Head of caudate nucleus (tissue), 42 donors: Measurements from ENCODE around the gene NCOR2.

Source experiments
- DNase-seq, 42 donors: peaks; one replicate each; pipeline versions ENCODE4 v3.0.0 to v3.0.0-alpha.2; 2020 to 2021; ENCODE audit warnings: mixed read lengths in 7 of 42
- intact Hi-C: fragments of 100-400 bp; cut with DNase I; formaldehyde crosslinking; loops from one replicate; pipeline ENCODE4 v1.15.0; 2022

NCOR2 gene

DNA sequence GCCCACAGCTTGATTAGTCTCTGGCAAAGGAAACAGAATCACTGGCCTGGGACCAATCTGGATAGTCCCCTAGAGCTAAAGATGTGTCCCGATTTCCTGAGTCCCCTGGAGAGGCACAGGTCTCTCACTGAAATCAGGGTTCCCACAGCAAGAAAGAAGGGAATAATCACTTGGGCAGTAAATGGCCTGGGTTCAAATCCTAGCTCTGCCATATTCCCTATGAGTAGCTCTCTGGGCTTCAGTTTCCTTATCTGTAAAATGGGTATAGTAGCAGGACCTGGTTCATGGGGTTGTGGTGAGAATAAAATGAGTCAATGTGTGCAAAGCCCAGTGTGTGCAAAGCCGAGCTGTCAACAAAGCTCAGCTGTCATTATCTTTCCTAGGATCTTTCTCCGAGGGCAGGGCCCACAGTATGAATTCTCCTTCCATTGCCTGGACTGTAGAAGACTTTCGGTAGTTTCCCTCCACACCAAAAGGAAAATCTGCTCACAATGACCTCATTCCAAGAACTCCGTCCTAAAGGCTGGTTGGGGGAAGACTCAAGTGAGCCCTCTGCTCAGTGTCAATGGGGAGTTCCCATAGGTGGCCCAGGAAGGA is 12.6 kb upstream of the NCOR2 start:
- intact Hi-C loops, result no loop called here
- no peak for DNase-seq

- DNase-seq, result no peak
- intact Hi-C loops, result no loop called here
Measured at GRCh38 chr12:124578854-124579253, 11.4 kb upstream of the NCOR2 start.

DNA sequence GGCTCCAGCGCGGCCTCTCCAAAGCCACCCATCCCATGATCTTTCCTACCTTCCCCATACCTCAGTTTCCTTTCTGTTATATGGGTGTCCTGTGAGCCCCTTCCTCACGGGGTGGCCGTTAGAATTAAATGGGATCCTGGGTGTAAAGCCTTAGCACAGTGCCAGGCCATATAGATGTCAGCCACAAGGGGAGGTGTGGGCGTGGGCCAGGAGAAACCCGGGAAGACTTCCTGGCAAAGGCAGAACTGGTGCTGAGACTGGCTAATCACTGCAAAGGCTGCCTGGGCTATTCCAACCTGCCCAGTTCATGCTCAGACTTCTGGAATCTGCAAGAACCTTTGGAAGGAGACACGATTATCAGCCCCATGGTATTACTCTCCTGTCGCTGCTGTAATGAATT is 11.0 kb upstream of the NCOR2 start:
- intact Hi-C loops, result no loop called here
- DNase-seq, result no peak

DNA sequence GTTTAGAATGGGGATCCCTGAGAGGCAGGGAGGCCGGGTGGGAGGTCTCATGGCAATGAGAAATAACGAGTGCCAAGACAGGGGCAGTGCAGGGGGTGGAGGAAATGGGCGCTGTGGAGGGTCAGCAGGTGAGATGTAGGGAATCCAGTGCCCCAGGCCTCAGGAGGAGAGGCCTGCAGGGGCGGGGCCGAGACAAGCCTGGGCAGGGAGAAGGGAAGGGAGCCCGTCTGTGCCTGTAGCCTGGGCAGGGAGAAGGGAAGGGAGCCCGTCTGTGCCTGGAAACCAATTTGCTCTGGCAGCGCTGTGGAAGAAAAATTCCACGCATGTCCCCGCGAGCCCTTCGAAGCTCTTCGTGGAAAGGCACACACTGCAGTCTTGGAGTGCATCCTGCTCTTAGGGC is 10.6 kb upstream of the NCOR2 start:
- intact Hi-C loops, result no loop called here
- no peak for DNase-seq

DNA sequence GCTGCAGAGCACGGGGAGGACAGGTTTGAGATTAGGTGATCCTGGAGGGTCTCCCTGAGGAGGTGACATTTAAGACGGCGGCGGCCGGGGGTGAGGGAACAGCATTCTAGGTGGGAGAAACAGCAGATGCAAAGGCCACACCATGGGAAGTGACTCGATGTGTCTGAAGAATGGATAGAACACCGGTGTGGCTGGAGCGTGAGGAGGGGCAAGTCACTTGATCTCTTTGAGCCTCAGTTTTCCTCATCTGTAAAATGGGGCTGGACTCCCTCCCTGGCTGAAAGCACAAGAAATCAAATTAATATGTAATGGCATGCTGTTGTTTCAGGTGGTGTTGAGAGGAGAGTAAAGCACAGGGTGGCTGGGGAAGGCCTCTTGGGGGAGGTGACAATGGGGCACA is 10.0 kb upstream of the NCOR2 start:
- intact Hi-C loops, result no loop called here
- DNase-seq, result no peak

- intact Hi-C loops, result no loop called here
Measured at GRCh38 chr12:124576061-124576650, 8.7 kb upstream of the NCOR2 start.

DNA sequence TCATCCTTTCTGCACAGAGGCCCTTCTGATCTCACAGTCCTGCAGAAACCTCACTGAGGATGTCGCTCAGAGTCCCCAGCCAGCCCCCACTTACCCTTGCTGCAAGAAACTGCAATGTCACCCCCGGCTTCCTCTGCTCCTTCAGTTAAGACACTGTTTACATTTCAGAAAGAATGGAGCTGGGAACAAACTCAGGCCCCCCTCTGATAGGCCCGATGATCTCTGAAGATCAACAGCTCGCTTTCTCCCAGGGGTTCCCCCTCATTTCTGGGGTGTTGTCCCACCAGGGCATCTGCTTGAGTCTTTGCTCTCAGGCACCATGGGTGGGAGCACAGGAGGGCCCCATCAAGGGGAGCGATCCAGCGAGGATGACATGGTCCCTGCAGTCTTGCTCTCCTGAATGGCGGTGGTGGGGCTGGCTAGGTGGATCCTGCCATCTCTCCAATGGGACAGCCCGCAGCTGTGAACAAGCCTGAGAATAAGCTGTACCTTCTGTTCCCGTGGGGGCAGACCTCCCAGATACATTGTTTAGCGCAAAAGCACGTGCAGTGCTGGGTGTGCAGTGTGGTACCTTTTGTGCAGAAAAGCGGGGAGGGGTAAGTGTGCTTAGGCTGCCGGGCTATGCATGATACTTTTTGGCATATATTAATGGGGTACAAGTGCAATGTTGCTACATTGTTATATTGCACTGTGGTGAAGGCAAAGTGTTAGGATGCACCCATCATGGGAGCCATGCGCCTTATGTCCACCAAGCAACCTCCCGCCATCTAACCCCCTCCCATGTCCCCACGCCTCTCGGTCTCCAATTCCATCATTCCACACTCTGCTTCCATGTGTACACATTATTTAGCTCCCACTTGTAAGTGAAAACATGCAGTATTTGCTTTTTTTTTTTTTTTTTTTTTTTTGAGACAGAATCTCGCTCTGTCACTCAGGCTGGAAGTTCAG is 6.7 kb upstream of the NCOR2 start:
- intact Hi-C loops, result no loop called here
- no peak for DNase-seq

More at GRCh38 chr12:124576061-124576650, 8.7 kb upstream of the NCOR2 start:
- DNase-seq, result no peak

GRCh38 chr12:124571556-124571955 is 4.1 kb upstream of the NCOR2 start:
- intact Hi-C loops, result no loop called here

DNA sequence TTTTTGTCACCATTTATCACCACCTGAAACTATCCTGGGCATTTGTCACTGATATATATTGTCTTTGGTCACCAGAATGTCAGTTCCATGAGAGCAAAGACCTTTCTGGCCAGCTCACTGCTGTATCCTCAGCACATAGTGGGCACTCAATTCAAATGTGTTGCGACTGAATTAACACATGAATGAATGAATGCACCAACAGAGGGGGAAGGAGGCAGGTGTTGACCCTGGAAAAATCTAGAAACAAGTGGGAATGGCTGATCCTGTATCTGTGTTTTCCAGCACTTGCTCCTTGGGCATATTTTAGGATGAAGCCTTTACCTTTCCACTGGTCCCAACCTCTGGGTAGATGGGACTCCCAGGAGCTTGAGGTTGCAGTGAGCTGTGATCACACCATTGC is 3.4 kb upstream of the NCOR2 start:
- no peak for DNase-seq

More at GRCh38 chr12:124571556-124571955, 4.1 kb upstream of the NCOR2 start:
- DNase-seq, result no peak

GRCh38 chr12:124569375-124570148 is 2.1 kb upstream of the NCOR2 start:
- peak in 2 of 42 donors; percentile 28 to 49 for DNase-seq
- intact Hi-C loops, result loop anchor here (5.0 kb wide), 3 partner anchors 177 to 198 kb away; no protein-coding TSS in a partner anchor

More for the DNA sequence above, 3.4 kb upstream of the NCOR2 start:
- intact Hi-C loops, result no loop called here

DNA sequence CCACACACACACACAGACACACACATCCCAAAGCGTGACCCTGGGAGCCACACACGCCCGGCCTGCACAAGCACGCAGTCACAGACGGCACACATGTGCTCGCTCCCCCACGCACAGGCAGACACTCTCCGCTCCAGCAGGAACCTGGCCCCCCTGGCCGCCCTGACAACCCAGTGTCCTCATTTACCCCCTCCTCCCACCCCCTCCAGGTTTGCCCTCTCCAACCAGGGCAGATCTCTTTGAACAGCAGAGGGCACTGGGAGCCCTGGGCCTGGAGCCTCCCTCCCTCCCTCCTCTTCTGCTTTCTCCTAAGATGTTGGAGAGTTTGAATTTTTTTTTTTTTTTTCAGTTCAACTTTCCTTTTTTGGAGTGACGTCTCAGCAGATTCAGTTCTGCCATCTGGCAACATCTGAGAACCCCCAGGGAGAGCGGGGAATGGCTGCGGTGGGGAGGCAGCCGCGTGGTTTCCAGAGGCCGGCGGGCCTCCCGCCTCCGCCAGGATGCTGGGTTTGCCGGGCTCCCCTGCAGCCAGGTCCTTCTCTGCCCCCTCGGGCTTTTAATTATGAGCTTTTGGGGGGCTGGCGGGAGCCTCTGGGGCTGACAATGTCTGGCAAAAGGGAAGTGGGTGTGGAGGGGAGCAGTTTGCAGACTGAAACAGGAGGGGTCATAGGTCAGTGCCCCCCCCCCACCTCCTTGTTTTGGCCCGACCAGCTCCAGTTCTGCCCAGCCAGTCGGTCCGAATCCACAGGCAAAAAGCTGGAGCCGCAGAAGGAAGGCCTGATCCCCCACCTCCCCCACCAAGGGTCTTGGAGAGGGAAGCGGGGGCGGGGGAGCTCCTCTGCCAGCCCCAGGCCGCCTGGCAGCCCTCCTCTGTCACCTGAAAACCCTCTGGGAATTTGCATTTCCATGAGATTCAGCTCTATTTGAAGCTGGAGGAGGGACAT is 1.3 kb upstream of the NCOR2 start:
- intact Hi-C loops, result loop anchor here (5.0 kb wide), 3 partner anchors 176 to 199 kb away; no protein-coding TSS in a partner anchor
- DNase-seq, result peak in 40 of 42 donors; percentile 33 to 82 (median 57)

- intact Hi-C loops, result loop anchor here (2.0 to 5.0 kb wide), 4 partner anchors 49 to 199 kb away; no protein-coding TSS in a partner anchor
- DNase-seq, result peak; percentile 78 to 97 (median 94)
Measured at GRCh38 chr12:124567673-124568373, 411 bp upstream of the NCOR2 start.

DNA sequence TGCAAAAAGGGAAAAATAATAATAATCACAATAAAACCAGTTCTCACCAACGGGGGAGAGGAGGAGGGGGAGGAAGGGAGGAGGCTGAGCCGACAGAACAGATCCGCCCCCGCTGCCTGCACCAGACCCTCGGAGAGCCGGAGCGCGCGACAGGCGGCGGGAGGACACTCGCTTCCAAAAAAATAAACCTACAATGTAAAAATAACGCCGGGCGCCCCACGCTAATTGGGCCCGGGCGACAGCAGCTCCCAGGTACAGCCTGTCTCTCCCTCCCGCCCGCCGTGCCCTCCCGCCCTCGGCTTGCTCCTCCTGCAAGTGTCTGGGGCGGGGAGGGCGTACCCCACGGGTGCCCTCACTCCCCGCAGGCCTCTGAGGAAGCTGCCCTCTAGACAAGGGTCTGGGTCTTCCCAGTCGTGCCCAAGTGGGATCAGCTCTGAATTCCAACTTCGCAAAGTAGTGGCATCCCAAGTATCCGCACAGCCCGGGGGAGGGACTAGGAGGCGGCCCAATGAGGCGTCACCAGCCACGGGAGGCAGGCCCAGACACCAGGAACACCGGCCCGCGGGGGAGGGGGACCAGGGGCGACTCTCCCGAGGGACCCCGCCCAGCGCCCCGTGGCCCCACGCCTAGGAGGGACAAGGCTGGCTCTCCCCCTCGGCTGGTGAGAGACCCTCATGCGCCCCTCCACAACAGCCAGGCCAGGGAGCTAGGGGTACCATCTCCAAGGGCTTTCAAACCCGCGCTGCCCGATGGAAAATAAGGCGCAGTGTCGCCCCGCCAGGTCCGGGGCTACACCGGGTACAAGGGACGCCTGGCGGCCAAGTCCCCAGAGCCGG is 1.0 kb downstream of the NCOR2 start:
- DNase-seq, result peak; percentile 82 to 96 (median 92)
- intact Hi-C loops, result loop anchor here (2.0 to 5.0 kb wide), 4 partner anchors 48 to 201 kb away; no protein-coding TSS in a partner anchor

- intact Hi-C loops, result loop anchor here (2.0 to 5.0 kb wide), 4 partner anchors 47 to 202 kb away; no protein-coding TSS in a partner anchor
- DNase-seq, result no peak
Measured at GRCh38 chr12:124565656-124566160, 1.7 kb downstream of the NCOR2 start.

DNA sequence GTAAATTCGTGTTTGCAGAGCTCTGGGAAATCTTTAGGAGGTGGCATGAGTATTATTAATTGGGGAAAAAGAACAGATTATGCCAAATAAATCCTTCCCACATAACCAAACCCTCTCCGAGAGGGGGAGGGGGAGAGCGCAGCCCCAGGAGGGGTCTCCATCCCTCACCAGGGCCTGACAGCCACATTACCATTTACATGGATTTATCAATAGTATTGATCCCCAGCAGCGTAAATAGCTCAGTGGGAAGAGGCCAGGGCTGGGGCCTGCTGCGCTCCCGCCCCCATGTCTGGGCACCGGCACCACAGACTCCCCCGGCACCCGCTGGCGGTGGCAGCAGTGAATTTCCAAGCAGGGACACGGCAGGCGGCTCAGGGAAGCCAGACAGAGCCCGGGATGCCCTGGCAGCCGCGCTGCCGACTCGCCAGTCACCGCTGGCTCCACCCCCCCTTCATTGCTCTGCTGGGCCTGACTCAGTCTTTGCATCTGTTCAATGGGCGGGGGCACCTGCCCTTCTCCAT is 2.4 kb downstream of the NCOR2 start:
- peak in 39 of 42 donors; percentile 42 to 85 (median 63) for DNase-seq
- intact Hi-C loops, result loop anchor here (5.0 kb wide), 3 partner anchors 173 to 202 kb away; no protein-coding TSS in a partner anchor
